Upper lobe of right lung (tissue), 1 donor: ENCODE results near the gene ARHGAP24. TPM values are rescaled to one million over a fixed set of nuclear protein-coding genes. Genes with fewer than 3 reads are reported as not detected.

ENCODE experiments used
- ATAC-seq: fragments of 200-7000 bp; cut with Tn5 transposase; one replicate; pipeline ENCODE4 v1.9.1; 2020; ENCODE audit warnings: mild to moderate bottlenecking, moderate library complexity
- DNase-seq: peaks from one replicate; pipeline ENCODE4 v3.0.0-alpha.2; 2020
- H3K27ac ChIP-seq: fragments of 200-600 bp; one replicate; pipeline ENCODE4 v1.8.0; 2022
- H3K27me3 ChIP-seq: fragments of 200-600 bp; one replicate; pipeline ENCODE4 v1.8.0; 2022; ENCODE audit warnings: mild to moderate bottlenecking
- H3K36me3 ChIP-seq: fragments of 200-600 bp; one replicate; pipeline ENCODE4 v1.8.0; 2022
- H3K4me1 ChIP-seq: fragments of 200-600 bp; one replicate; pipeline ENCODE4 v1.8.0; 2022
- H3K4me3 ChIP-seq: fragments of 200-600 bp; one replicate; pipeline ENCODE4 v1.8.0; 2022; ENCODE audit warnings: mild to moderate bottlenecking
- H3K9me3 ChIP-seq: fragments of 200-600 bp; one replicate; pipeline ENCODE4 v1.8.0; 2022
- intact Hi-C: fragments of 100-400 bp; cut with DNase I; formaldehyde crosslinking; loops from one replicate; pipeline ENCODE4 v1.11.0; 2022
- total RNA-seq: library from RNA; stranded (reverse); fragmentation: NEBNext Ultra II Directional; extraction: Animal tissue kit (Norgen Biotek cat#: 25700); gene quantifications from one replicate; pipeline ENCODE4 v1.2.1, GENCODE V29; 2021
- TF ChIP-seq, protein P1 (sequence below): fragments of 200-600 bp; IDR thresholded peaks from one replicate; pipeline ENCODE4 v1.8.0; 2022; ENCODE audit warnings: antibody characterized with exemption
- donor health status: DM: no; HTN: yes; CAD: no; lungs with severe emphysema.

ARHGAP24 gene
- total RNA-seq, 1 donor from 2014 or later, result 29.8 TPM

DNA sequence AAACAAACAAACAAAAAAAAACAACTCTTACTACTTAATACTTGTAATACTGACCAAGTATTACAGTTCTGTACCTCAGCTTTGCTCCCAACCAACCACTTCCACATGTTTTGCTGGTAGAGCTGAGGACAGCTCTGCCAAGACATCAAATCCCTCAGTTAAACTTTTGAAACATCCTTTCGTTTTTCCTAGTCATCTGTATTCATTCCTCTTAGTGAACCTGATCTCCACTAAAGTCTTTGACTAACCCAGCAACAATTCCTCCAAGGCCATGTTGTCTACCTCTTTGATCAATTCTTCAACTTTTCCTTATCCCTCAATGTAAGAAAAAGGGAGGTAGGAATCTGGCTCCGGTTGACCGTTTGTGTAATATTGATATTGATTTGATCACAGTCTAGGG lies 247.5 kb downstream of the ARHGAP24 start:
- TF ChIP-seq, protein P1, sequence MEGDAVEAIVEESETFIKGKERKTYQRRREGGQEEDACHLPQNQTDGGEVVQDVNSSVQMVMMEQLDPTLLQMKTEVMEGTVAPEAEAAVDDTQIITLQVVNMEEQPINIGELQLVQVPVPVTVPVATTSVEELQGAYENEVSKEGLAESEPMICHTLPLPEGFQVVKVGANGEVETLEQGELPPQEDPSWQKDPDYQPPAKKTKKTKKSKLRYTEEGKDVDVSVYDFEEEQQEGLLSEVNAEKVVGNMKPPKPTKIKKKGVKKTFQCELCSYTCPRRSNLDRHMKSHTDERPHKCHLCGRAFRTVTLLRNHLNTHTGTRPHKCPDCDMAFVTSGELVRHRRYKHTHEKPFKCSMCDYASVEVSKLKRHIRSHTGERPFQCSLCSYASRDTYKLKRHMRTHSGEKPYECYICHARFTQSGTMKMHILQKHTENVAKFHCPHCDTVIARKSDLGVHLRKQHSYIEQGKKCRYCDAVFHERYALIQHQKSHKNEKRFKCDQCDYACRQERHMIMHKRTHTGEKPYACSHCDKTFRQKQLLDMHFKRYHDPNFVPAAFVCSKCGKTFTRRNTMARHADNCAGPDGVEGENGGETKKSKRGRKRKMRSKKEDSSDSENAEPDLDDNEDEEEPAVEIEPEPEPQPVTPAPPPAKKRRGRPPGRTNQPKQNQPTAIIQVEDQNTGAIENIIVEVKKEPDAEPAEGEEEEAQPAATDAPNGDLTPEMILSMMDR, result no peak
- Histone ChIP-seq H3K4me3 (no peak overlapping the region), H3K9me3 (no peaks in the 10 kb centered on the region), H3K27me3 (no peaks in the 10 kb centered on the region), H3K36me3 (no peaks in the 10 kb centered on the region), H3K4me1 (peaks cover 18% of the 10 kb centered on the region), H3K27ac (no peak overlapping the region)
- DNase-seq (no peak), ATAC-seq (no peak)
- intact Hi-C loops, result no loop called here

DNA sequence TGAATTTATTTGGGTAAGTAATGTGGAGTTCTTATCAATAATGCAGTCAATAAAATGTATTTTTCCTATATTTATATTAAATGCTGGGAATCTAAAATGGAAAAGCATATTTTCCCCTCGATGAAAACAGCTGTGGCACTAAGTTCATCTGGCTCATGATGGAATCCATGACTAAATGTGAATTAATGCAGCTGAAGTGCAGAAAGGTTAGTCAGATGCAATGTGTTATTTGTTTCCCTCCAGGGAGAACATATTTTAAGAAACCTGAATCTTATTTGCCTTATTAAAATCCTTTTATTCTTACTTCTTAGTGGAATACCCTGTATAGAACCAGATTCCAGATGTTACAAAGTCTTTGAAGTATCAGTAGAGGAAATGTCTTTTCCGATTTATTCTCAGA lies 247.9 kb downstream of the ARHGAP24 start:
- no peaks in the 10 kb centered on the region for H3K27me3 ChIP-seq
- H3K4me1 ChIP-seq, result peaks cover 18% of the 10 kb centered on the region
- no peak overlapping the region for H3K27ac ChIP-seq
- H3K36me3 ChIP-seq, result no peaks in the 10 kb centered on the region
- intact Hi-C loops, result no loop called here
- TF ChIP-seq, protein P1, result no peak
- H3K4me3 ChIP-seq, result no peak overlapping the region
- no peak for ATAC-seq
- no peak for DNase-seq
- H3K9me3 ChIP-seq, result no peaks in the 10 kb centered on the region

DNA sequence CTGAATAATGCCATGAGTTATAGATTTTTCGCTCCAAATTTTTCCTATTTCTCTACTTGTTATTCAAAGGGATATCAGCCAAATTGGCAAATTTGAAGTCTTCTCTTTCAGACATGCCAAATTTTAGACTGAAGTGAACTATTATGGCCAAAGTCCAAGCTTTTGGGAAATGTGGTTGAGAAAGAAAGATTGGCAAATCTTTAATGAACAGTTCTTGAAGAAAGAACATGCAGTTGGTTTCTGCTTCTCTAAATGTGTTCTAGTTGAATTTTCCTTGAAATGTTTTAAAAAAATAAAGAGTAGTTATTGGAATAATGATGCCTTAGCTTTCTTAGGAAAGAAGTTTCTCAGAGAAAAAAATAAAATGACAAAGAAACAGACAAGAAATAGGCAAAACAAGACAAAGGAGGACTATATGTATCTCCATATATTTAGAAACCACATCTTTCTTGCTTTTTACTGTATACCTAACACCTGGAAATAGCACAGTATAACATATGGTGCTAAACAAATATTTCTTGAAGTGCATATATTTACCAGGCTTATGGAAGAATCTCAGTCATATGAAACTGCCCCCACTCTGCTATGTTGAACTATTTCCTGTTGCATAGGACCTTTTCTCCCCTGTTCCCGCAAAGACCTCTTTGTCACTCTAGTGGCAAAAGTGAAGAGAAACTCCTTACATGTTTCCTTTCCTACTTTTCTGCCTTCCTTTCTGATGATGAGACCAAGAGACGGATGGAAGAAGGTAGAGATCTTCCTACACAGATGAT lies 250.0 kb downstream of the ARHGAP24 start:
- TF ChIP-seq, protein P1, result no peak
- no peaks in the 10 kb centered on the region for H3K9me3 ChIP-seq
- H3K4me1 ChIP-seq, result peaks cover 18% of the 10 kb centered on the region
- no peaks in the 10 kb centered on the region for H3K27me3 ChIP-seq
- peak; percentile 13 for ATAC-seq
- intact Hi-C loops, result no loop called here
- no peak for DNase-seq
- peak overlapping the region; percentile 77 for H3K27ac ChIP-seq
- H3K36me3 ChIP-seq, result no peaks in the 10 kb centered on the region
- no peak overlapping the region for H3K4me3 ChIP-seq

DNA sequence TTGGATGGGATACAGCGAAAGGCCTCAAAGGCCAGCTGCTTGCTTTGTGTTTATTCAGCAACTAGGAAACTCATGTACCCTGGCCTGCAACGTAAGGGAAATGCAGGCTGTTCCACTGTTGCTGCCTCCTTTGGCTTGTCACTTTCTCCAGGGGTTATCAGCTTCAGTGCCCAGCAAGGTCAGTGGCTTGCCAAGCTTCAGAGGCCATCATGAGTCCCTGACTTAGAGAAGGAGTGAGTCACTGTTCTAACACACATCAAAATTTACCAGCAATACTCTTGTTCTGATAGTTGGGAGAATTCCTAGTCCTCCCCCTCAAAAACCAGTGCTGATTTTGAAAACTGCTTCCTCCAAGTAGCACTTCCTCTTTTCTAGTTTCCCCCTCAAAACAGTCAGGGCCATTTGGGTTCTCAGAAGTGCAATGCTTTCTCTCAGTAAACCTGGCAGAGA lies 250.8 kb downstream of the ARHGAP24 start:
- TF ChIP-seq, protein P1, result no peak
- Histone ChIP-seq H3K27me3 (no peaks in the 10 kb centered on the region), H3K27ac (peak overlapping the region; percentile 77), H3K4me3 (no peak overlapping the region), H3K4me1 (peaks cover 18% of the 10 kb centered on the region), H3K9me3 (no peaks in the 10 kb centered on the region), H3K36me3 (no peaks in the 10 kb centered on the region)
- DNase-seq, result no peak
- intact Hi-C loops, result no loop called here
- peak; percentile 93 for ATAC-seq

DNA sequence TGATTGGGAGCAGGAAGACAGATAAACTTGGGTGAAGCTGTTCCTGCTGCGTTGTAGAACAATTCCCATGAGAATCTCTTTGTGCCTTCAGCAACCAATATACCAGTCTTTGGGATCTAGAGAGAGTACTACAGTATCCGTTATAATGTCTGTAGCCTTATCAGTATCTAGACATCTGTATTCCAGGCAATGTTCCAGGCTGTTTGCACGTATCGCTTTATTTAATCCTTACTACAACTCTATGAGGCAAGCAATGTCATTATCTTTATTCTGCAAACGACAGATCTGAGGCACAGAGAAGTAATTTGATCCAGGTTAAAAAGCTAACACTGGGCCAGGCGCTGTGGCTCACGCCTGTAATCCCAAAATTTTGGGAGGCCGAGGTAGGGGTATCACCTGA lies 251.6 kb downstream of the ARHGAP24 start:
- H3K27ac ChIP-seq, result peak overlapping the region; percentile 72
- TF ChIP-seq, protein P1, result no peak
- H3K4me3 ChIP-seq, result no peak overlapping the region
- intact Hi-C loops, result no loop called here
- DNase-seq, result no peak
- peaks cover 18% of the 10 kb centered on the region for H3K4me1 ChIP-seq
- no peaks in the 10 kb centered on the region for H3K9me3 ChIP-seq
- no peak for ATAC-seq
- no peaks in the 10 kb centered on the region for H3K27me3 ChIP-seq
- H3K36me3 ChIP-seq, result no peaks in the 10 kb centered on the region
